Glutamatergic neuron (in vitro differentiated cells): ENCODE results near the gene ZFYVE28. TPM values are rescaled to one million over a fixed set of nuclear protein-coding genes. Genes with fewer than 3 reads are reported as not detected.

Experiments
- DNase-seq: peaks from one replicate; pipeline ENCODE4 v3.0.0; 2022
- H3K27ac Mint-ChIP-seq: one replicate; pipeline ENCODE4 v1.8.0; 2020; ENCODE audit warnings: mild to moderate bottlenecking, mixed read lengths, inconsistent platforms; ENCODE audit not compliant: unreplicated experiment
- H3K27me3 Mint-ChIP-seq: one replicate; pipeline ENCODE4 v1.8.0; 2020; ENCODE audit warnings: mild to moderate bottlenecking, moderate library complexity, mixed read lengths, inconsistent platforms; ENCODE audit not compliant: unreplicated experiment
- H3K36me3 Mint-ChIP-seq: one replicate; pipeline ENCODE4 v1.8.0; 2020; ENCODE audit warnings: mild to moderate bottlenecking, mixed read lengths, inconsistent platforms; ENCODE audit not compliant: unreplicated experiment
- H3K4me1 Mint-ChIP-seq: one replicate; pipeline ENCODE4 v1.8.0; 2020; ENCODE audit warnings: mild to moderate bottlenecking, low read depth, mixed read lengths, inconsistent platforms; ENCODE audit not compliant: unreplicated experiment
- H3K4me3 Mint-ChIP-seq: one replicate; pipeline ENCODE4 v1.8.0; 2020; ENCODE audit warnings: mild to moderate bottlenecking, mixed read lengths, inconsistent platforms; ENCODE audit not compliant: unreplicated experiment
- H3K9me3 Mint-ChIP-seq: one replicate; pipeline ENCODE4 v1.8.0; 2020; ENCODE audit warnings: mild to moderate bottlenecking, moderate library complexity, mixed read lengths, inconsistent platforms; ENCODE audit not compliant: unreplicated experiment
- total RNA-seq: library from RNA; stranded (reverse); fragmentation: NEBNext Ultra II Directional; extraction: Animal tissue kit (Norgen Biotek cat#: 25700); gene quantifications from one replicate; pipeline ENCODE4 v1.2.1, GENCODE V29; 2021; ENCODE audit not compliant: unreplicated experiment
- TF ChIP-seq, protein P1 (sequence below): fragments of 200-600 bp; sonication (generic); IDR thresholded peaks from one replicate; pipeline ENCODE4 v1.5.0; 2021; ENCODE audit not compliant: partially characterized antibody, unreplicated experiment

The ZFYVE28 gene
- total RNA-seq, 1 donor from 2014 or later: 4.8 TPM

DNA sequence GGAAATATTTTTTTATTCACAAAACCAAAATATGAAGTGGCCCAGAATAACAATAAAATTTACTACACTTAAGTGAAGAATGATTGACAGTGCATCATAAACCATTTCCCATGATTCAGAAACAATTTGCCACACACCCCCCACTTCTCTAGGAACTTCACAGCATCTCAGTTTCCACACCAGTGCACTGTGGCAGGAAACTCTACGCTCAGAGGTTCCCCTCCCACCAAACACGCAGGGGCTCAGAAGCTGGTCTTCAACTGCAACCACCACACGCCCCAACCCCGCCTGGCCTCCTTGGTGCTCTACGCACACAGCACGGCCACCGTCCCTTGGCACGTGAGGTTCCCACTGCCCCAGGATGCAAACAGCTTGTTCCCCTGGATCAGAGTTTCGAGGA, 63.7 kb downstream of the ZFYVE28 start:
- no peak for DNase-seq
- peaks cover 9% of the 10 kb centered on the region for H3K27me3 Mint-ChIP-seq
- TF ChIP-seq, protein P1, sequence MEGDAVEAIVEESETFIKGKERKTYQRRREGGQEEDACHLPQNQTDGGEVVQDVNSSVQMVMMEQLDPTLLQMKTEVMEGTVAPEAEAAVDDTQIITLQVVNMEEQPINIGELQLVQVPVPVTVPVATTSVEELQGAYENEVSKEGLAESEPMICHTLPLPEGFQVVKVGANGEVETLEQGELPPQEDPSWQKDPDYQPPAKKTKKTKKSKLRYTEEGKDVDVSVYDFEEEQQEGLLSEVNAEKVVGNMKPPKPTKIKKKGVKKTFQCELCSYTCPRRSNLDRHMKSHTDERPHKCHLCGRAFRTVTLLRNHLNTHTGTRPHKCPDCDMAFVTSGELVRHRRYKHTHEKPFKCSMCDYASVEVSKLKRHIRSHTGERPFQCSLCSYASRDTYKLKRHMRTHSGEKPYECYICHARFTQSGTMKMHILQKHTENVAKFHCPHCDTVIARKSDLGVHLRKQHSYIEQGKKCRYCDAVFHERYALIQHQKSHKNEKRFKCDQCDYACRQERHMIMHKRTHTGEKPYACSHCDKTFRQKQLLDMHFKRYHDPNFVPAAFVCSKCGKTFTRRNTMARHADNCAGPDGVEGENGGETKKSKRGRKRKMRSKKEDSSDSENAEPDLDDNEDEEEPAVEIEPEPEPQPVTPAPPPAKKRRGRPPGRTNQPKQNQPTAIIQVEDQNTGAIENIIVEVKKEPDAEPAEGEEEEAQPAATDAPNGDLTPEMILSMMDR: no peak

DNA sequence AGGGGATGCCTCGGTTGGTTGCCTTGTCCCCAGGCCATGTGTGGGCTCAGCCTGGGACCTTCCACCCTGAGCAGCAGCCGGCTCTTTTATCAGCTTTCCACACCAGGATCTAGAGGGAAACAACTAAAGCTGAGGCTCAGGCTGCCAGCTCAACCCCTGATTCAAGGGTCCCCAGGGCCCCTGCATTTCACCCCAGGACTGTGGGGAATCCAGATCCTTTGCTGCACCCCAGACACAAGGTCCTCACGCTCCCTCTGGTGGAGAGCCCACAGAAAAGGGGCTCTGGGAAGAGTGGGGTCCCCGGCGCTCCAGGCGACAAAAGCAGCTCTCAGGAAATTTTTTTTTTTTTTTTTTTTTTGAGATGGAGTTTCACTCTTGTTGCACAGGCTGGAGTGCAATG, 64.3 kb downstream of the ZFYVE28 start:
- H3K4me3 Mint-ChIP-seq: no peak overlapping the region
- H3K27me3 Mint-ChIP-seq: peaks cover 9% of the 10 kb centered on the region
- no peak for DNase-seq
- TF ChIP-seq, protein P1: no peak
- peaks cover 6% of the 10 kb centered on the region for H3K9me3 Mint-ChIP-seq
- peaks cover 21% of the 10 kb centered on the region for H3K4me1 Mint-ChIP-seq
- no peaks in the 10 kb centered on the region for H3K36me3 Mint-ChIP-seq
- H3K27ac Mint-ChIP-seq: peak overlapping the region; percentile 33

More for the DNA sequence above, 63.7 kb downstream of the ZFYVE28 start:
- Mint-ChIP-seq H3K9me3 (peaks cover 6% of the 10 kb centered on the region), H3K4me1 (peaks cover 19% of the 10 kb centered on the region), H3K27ac (peak overlapping the region; percentile 33), H3K36me3 (no peaks in the 10 kb centered on the region), H3K4me3 (no peak overlapping the region)

DNA sequence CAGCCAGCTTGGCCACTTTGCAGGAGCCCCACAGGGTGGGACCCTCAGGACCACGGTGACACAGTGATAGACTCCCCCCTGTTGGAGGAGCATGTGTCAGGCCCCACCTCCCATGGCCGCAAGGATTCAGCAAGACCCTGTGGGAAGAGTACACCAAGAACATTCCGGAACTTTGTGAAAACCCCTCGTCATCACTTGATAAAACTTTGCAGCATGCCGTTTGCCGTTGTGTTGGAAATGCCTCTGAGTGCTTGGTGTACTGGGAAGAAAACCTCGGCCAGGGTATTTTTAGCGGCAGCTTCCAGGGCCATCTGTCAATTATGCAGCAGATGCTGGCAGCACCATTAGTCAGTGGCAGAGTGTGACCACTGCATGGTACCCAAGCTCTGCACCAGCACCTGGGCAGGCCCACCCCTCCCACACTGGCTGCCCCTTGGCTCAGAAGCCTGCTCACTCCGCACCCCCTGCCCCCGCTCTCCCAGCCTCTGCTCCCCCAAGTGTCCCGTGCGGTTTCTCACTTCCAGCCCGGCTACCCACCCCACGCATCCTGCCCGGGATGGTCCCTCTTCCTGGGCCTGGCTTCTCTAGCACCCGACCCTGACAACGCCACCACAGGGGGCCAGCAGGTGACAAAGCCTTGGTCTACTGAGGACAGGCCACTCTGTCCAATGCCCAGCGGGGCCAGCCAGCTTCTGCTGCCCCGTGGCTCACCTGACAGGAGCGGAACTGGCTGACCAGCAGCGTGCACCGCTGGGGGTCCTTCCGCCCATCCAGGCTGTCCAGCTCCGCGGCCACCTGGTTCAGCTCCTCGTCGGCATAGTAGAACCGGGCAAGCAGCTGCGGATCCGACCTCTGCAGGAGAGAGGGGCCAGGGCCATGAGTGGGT, 65.0 kb downstream of the ZFYVE28 start:
- peaks cover 21% of the 10 kb centered on the region for H3K4me1 Mint-ChIP-seq
- H3K27ac Mint-ChIP-seq: peak overlapping the region; percentile 90
- peaks cover 9% of the 10 kb centered on the region for H3K27me3 Mint-ChIP-seq
- H3K9me3 Mint-ChIP-seq: peaks cover 6% of the 10 kb centered on the region
- peak overlapping the region; percentile 67 for H3K4me3 Mint-ChIP-seq
- H3K36me3 Mint-ChIP-seq: no peaks in the 10 kb centered on the region
- peak; percentile 57 for DNase-seq
- TF ChIP-seq, protein P1: no peak

DNA sequence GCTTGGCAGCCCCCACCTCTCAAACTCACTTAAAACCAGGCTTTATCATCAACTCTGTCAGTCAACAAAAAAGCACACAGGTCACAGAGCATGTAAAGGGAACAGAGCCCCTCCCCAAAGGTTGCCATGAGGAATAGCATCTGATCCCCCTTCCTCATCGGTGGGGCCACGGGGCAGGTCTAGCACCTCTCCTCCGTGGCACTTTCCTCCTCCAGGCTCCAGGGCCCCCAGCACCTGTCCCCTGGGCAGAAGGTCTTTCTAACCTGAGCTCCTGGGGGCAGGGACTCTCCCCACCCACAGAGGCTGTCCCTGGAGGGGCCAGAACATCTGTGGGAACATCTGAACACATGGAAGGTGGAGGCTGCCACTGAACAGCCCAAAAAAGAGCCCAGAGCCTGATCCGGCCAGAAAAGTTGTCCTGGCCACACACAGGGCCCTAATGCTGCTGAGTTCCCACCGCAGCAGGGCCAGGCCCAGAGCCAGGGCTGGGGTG, 65.7 kb downstream of the ZFYVE28 start:
- Mint-ChIP-seq H3K27ac (peak overlapping the region; percentile 64), H3K4me1 (peaks cover 19% of the 10 kb centered on the region), H3K27me3 (peaks cover 9% of the 10 kb centered on the region), H3K9me3 (peaks cover 6% of the 10 kb centered on the region), H3K36me3 (no peaks in the 10 kb centered on the region), H3K4me3 (peak overlapping the region; percentile 35)
- DNase-seq: no peak
- TF ChIP-seq, protein P1: no peak

DNA sequence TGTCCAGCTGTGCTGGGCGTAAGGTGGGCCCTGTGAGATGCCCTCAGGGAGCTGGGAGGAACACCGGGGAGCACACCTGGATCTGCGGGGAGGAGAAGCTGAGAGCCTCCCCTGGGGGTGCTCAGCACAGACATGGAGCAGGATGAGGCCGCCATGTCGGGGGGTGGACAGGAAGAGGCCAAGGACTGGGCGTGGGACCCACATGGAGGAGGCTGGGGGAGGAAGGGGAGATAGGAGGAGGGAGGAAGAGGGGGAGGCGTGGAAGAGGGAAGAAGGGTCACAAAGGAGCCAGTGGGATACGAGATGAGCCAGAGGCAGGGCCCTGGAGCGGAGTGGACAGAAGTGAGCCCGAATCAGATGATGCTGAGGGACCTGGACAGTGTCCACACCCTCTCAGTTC, 66.3 kb downstream of the ZFYVE28 start:
- Mint-ChIP-seq H3K4me1 (peaks cover 19% of the 10 kb centered on the region), H3K27ac (peak overlapping the region; percentile 48), H3K36me3 (no peaks in the 10 kb centered on the region), H3K9me3 (peaks cover 3% of the 10 kb centered on the region), H3K27me3 (peaks cover 9% of the 10 kb centered on the region), H3K4me3 (no peak overlapping the region)
- TF ChIP-seq, protein P1: no peak
- no peak for DNase-seq
